Measurements from ENCODE around the gene PRPF18.

DNA sequence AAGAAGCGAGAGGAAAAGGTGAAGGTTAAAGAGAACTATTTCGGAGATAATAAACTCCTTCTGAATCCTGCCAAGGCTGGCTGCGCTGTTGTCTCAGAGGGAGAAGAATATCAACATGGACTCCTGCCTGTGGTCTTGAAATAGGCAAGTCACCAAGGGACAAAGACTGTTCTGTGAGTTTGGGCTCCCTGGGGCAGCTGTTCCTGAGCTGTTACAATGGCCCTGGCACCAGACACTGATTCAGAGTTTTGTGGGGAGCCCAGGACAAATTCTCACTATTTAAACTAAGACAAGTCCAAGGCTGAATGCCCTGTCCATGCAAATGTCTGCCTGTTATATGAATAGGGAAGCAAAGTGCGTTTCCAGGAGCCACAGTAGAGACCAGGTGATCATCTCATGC, 81.4 kb downstream of the PRPF18 start:
- TF ChIP-seq CREM (CRISPR knock-in tag; IDR thresholded peaks at IDR 0.05) = no peak
- TF ChIP-seq, protein P1, sequence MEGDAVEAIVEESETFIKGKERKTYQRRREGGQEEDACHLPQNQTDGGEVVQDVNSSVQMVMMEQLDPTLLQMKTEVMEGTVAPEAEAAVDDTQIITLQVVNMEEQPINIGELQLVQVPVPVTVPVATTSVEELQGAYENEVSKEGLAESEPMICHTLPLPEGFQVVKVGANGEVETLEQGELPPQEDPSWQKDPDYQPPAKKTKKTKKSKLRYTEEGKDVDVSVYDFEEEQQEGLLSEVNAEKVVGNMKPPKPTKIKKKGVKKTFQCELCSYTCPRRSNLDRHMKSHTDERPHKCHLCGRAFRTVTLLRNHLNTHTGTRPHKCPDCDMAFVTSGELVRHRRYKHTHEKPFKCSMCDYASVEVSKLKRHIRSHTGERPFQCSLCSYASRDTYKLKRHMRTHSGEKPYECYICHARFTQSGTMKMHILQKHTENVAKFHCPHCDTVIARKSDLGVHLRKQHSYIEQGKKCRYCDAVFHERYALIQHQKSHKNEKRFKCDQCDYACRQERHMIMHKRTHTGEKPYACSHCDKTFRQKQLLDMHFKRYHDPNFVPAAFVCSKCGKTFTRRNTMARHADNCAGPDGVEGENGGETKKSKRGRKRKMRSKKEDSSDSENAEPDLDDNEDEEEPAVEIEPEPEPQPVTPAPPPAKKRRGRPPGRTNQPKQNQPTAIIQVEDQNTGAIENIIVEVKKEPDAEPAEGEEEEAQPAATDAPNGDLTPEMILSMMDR (IDR thresholded peaks at IDR 0.05) = no peak
- TF ChIP-seq, protein P2, sequence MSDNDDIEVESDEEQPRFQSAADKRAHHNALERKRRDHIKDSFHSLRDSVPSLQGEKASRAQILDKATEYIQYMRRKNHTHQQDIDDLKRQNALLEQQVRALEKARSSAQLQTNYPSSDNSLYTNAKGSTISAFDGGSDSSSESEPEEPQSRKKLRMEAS (CRISPR knock-in tag; IDR thresholded peaks at IDR 0.05) = no peak
- no peak for TF ChIP-seq ESRRA (CRISPR knock-in tag; IDR thresholded peaks at IDR 0.05; ENCODE audit: borderline replicate concordance)
- TF ChIP-seq, protein P3, sequence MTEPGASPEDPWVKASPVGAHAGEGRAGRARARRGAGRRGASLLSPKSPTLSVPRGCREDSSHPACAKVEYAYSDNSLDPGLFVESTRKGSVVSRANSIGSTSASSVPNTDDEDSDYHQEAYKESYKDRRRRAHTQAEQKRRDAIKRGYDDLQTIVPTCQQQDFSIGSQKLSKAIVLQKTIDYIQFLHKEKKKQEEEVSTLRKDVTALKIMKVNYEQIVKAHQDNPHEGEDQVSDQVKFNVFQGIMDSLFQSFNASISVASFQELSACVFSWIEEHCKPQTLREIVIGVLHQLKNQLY (CRISPR knock-in tag; IDR thresholded peaks at IDR 0.05) = no peak
- TF ChIP-seq NR1H2 (CRISPR knock-in tag; IDR thresholded peaks at IDR 0.05) = no peak
- no peak for TF ChIP-seq FOXP1 (CRISPR knock-in tag; IDR thresholded peaks at IDR 0.05; ENCODE audit: borderline replicate concordance)
- no peak for TF ChIP-seq TEAD1 (CRISPR knock-in tag; IDR thresholded peaks at IDR 0.05)
- TF ChIP-seq RELA (CRISPR knock-in tag; IDR thresholded peaks at IDR 0.05; ENCODE audit: borderline replicate concordance) = no peak
